Activated T-helper 2 cell treated with anti-CD3 and anti-CD28 coated beads, Interferon-gamma antibody, Interleukin-2, Interleukin-4, amounts not matched to agents 10 μg/mL and 5 μg/mL and 100 μg/mL, durations not matched to agents 14 hours and 24 hours and 36 hours (primary cell): ENCODE results near the gene RPS14. TPM values are rescaled to one million over a fixed set of nuclear protein-coding genes. Genes with fewer than 3 reads are reported as not detected.
"Not testable (repeated sequence)": the region's sequence is repeated elsewhere in the genome, so short reads cannot be mapped to it uniquely, and the experiment has no call there.

Experiments used
- DNase-seq: peaks from one replicate; pipeline ENCODE4 v3.0.0; 2021; ENCODE audit warnings: low spot score
- H3K27ac Mint-ChIP-seq: one replicate; pipeline ENCODE4 v1.8.0; 2021; ENCODE audit warnings: mixed read lengths
- H3K27me3 Mint-ChIP-seq: one replicate; pipeline ENCODE4 v1.8.0; 2021; ENCODE audit warnings: low read depth, mixed read lengths
- H3K36me3 Mint-ChIP-seq: one replicate; pipeline ENCODE4 v1.8.0; 2021; ENCODE audit warnings: low read depth, mixed read lengths
- H3K4me1 Mint-ChIP-seq: one replicate; pipeline ENCODE4 v1.8.0; 2021; ENCODE audit warnings: low read depth, mixed read lengths
- H3K4me3 Mint-ChIP-seq: one replicate; pipeline ENCODE4 v1.8.0; 2021; ENCODE audit warnings: low read depth, mild to moderate bottlenecking, moderate library complexity, mixed read lengths
- H3K9me3 Mint-ChIP-seq: one replicate; pipeline ENCODE4 v1.8.0; 2021; ENCODE audit warnings: mixed read lengths
- intact Hi-C: fragments of 100-400 bp; cut with micrococcal nuclease; formaldehyde crosslinking; loops from one replicate; pipeline ENCODE4 v1.15.1; 2023
- total RNA-seq: library from RNA; stranded (reverse); gene quantifications from 2 replicates; pipeline ENCODE4 v1.2.3, GENCODE V29; 2022

Gene RPS14
- total RNA-seq, 1 donor from 2014 or later, result 2,552 TPM

- Mint-ChIP-seq H3K4me3 (no peak overlapping the region), H3K9me3 (no peaks in the 10 kb centered on the region), H3K4me1 (peaks cover 6% of the 10 kb centered on the region), H3K27me3 (peaks cover 12% of the 10 kb centered on the region), H3K36me3 (no peaks in the 10 kb centered on the region), H3K27ac (no peak overlapping the region)
- DNase-seq, result no peak
- intact Hi-C loops, result no loop called here
Observed at GRCh38 chr5:150488519-150489359, 39.2 kb upstream of the RPS14 start.

DNA sequence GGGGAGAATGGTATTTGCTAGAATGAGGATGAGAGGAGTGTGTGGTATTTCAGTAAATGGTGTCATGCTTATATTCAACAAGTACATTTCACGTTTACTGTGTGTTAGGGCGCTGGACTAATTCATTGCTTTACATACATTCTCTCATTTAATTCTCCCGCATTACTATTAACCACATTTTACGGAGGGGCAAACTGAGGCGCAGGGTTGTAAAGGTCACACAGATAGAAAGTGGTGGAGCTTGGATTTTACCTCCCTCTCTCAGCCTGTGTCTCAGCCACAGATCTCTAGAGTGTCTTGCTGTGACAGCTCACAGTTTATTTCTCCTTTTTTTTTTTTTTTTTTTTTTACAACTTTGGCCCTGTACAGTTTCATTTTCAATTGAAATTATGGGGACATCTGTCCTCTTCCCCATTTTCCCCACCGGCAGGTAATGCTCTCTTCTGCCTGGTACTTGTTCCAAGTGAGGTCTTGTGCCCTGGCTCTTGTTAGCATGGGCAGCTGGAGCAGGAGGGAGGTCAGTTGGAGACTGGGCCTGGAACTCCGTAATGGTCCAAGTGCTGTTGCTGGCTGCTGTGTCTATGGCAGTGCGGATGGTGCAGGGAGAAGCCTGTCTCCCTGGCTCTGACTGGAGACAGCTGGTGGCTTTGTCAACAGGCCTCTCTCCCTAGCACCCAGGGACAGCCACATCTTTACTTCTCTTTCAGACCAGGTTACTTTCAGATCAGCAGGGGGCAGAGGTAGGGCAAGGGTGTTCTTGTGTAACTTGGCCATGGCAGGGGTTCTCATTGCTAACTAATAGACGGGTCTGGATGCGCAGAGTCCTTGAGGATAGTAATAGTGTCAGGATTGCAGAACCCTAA lies 37.9 kb upstream of the RPS14 start:
- H3K4me3 Mint-ChIP-seq, result peak overlapping the region; percentile 66
- no peaks in the 10 kb centered on the region for H3K9me3 Mint-ChIP-seq
- H3K4me1 Mint-ChIP-seq, result peaks cover 6% of the 10 kb centered on the region
- intact Hi-C loops, result no loop called here
- no peaks in the 10 kb centered on the region for H3K36me3 Mint-ChIP-seq
- peaks cover 15% of the 10 kb centered on the region for H3K27me3 Mint-ChIP-seq
- no peak for DNase-seq
- H3K27ac Mint-ChIP-seq, result no peak overlapping the region

DNA sequence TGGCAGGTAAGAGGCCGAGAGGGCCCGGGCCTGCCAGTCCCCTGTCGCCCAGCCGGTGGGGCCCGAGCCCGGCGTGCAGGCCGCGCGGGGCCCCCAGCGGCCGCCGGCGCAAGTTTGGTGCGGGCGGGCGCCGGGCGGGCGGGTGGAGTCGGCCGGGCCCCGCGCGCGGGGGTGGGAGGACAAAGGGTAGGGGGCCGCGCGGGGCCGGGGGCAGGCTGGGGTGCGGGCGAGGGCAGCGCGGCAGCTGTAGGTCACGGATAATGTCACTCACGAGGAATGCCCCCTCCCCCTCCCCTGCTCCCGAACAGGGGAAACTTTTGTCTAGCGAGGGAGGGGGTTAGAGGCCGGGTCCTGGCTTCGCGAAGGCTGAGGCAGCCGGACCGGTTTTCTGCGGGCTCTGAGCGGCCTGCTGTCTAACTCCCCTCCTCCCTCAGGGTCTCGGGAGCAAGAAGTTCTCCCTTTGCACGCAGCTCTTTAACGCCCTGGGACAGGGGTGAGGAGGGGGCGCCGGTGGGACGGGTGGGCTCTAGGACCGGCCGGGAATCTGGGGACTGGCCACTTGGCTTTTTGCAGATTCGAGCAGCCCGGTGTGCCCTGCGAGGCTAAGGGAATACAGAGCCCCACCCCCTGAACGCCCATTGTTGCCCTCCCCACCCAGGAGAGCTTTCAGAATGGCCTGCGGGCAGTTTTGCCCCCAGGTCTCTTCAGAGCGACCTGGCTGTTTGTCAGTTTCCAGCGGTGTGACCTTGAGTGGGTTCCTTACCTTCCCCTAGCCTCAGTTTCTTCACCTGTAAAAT lies 37.1 kb upstream of the RPS14 start:
- peaks cover 15% of the 10 kb centered on the region for H3K27me3 Mint-ChIP-seq
- no peaks in the 10 kb centered on the region for H3K9me3 Mint-ChIP-seq
- peaks cover 6% of the 10 kb centered on the region for H3K4me1 Mint-ChIP-seq
- no peak overlapping the region for H3K27ac Mint-ChIP-seq
- no peaks in the 10 kb centered on the region for H3K36me3 Mint-ChIP-seq
- peak; percentile 34 for DNase-seq
- intact Hi-C loops, result no loop called here
- H3K4me3 Mint-ChIP-seq, result peak overlapping the region; percentile 59

- DNase-seq, result peak; percentile 11
- H3K4me1 Mint-ChIP-seq, result peaks cover 6% of the 10 kb centered on the region
Observed at GRCh38 chr5:150485693-150486401, 36.3 kb upstream of the RPS14 start.

DNA sequence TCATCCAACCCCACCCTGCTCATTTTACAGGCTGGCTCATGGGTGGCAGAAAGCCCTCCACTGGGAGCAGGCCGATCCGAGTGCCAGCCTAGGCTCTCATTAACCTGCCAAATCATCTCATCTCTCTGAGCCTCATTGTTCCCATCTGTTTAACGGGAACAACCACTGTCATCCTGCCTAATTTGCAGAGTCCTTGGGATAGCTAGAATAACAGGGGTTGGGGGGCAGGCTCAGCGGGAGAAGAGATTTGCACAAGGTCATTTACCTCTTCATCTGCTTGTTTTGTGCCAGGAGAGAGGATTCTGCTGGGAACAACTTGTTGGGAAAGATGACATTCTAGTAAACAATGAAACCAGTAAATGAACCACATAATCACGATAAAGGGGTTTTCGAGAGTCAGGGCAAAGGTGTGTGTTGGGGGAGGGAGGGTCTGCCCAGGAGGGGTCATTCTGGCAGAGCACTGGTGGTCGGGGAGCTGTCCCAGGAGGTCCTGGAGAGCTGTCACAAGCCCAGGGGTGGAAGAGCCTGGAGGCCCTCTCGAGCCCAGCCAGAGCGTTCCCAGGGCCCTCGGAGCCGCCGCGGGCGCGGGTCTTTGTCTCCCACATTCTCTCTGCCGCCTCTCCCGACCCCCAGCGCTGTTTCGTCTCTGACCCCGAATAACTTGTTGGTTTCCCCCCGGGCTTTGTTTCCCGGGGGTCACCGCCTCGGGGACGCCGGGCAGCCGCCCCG lies 35.6 kb upstream of the RPS14 start:
- intact Hi-C loops, result no loop called here
- no peak for DNase-seq
- peaks cover 15% of the 10 kb centered on the region for H3K27me3 Mint-ChIP-seq
- no peaks in the 10 kb centered on the region for H3K9me3 Mint-ChIP-seq
- H3K4me3 Mint-ChIP-seq, result peak overlapping the region; percentile 66
- H3K4me1 Mint-ChIP-seq, result peaks cover 6% of the 10 kb centered on the region
- no peaks in the 10 kb centered on the region for H3K36me3 Mint-ChIP-seq
- H3K27ac Mint-ChIP-seq, result peak overlapping the region; percentile 9

More at GRCh38 chr5:150485693-150486401, 36.3 kb upstream of the RPS14 start:
- H3K27ac Mint-ChIP-seq, result no peak overlapping the region
- H3K4me3 Mint-ChIP-seq, result no peak overlapping the region
- no peaks in the 10 kb centered on the region for H3K36me3 Mint-ChIP-seq
- intact Hi-C loops, result no loop called here
- H3K27me3 Mint-ChIP-seq, result peaks cover 15% of the 10 kb centered on the region
- H3K9me3 Mint-ChIP-seq, result no peaks in the 10 kb centered on the region

DNA sequence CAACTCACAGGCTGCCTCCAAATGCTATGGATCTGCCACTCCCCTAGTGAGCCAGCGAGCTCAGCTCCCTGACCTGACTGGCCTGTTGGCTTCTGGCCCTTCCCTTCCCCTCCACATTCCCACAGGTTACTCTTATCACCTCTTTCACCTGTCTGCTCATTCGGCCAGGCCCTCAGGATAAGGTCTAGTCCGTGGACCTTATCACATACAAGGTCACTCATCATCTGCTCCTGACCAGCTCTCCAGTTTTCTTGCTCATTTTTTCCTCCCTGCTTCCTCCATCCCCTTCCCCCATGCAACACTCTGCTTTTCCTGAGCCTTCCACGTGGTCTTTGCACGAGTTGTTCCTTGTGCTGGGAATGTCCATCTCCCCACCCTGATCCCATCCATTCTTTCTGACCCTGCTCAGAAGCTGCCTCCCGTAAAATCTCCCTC lies 32.5 kb upstream of the RPS14 start:
- peaks cover 12% of the 10 kb centered on the region for H3K27me3 Mint-ChIP-seq
- no peaks in the 10 kb centered on the region for H3K9me3 Mint-ChIP-seq
- peaks cover 2% of the 10 kb centered on the region for H3K4me1 Mint-ChIP-seq
- H3K27ac Mint-ChIP-seq, result no peak overlapping the region
- H3K4me3 Mint-ChIP-seq, result no peak overlapping the region
- no peak for DNase-seq
- intact Hi-C loops, result no loop called here
- no peaks in the 10 kb centered on the region for H3K36me3 Mint-ChIP-seq

GRCh38 chr5:150481708-150481965 lies 32.1 kb upstream of the RPS14 start:
- Mint-ChIP-seq H3K36me3 (no peaks in the 10 kb centered on the region), H3K4me3 (no peak overlapping the region), H3K27me3 (peaks cover 11% of the 10 kb centered on the region), H3K27ac (no peak overlapping the region), H3K4me1 (peaks cover 2% of the 10 kb centered on the region), H3K9me3 (no peaks in the 10 kb centered on the region)
- no peak for DNase-seq
- intact Hi-C loops, result no loop called here

DNA sequence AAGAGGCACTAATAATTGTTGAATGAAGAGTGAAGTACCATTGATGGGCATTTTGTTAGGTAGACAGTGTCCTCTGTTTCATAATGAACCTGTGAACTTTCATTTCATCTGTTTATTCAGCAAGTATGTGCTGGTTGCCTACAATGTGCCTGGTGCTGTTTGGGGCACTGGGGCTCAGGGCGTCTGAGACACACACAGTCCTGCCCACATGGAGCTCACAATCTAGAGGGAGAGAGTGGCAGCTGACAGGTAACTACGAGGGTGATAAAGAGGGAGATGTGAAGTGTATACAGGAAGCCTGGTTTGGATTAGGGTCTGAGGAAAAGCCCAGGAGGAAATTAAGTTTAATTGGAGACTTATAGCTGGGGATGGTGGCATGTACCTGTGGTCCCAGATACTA lies 29.9 kb upstream of the RPS14 start:
- intact Hi-C loops, result no loop called here
- Mint-ChIP-seq H3K4me1 (no peaks in the 10 kb centered on the region), H3K27ac (no peak overlapping the region), H3K36me3 (no peaks in the 10 kb centered on the region), H3K27me3 (peaks cover 6% of the 10 kb centered on the region), H3K4me3 (no peak overlapping the region), H3K9me3 (no peaks in the 10 kb centered on the region)
- DNase-seq, result no peak

DNA sequence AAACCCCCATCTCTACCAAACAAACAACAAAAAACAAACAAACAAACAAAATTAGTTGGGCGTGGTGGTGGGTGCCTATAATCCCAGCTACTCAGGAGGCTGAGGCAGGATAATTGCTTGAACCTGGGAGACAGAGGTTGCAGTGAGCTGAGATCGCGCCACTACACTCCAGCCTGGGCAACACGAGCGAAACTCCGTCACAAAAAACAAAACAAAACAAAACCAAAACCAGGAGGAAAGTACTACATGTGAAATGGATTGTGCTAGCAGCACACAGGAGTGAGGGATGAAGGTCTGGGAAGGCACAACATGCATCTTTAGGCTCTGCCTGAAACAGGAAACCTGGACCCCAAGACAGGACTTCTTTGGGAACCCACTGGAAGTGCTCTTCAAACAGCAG lies 27.0 kb upstream of the RPS14 start:
- H3K4me3 Mint-ChIP-seq, H3K27ac Mint-ChIP-seq, intact Hi-C loops, H3K27me3 Mint-ChIP-seq, H3K36me3 Mint-ChIP-seq, H3K4me1 Mint-ChIP-seq, DNase-seq, H3K9me3 Mint-ChIP-seq: not testable (repeated sequence)

GRCh38 chr5:150473673-150474358 lies 24.3 kb upstream of the RPS14 start:
- H3K4me1 Mint-ChIP-seq, result no peaks in the 10 kb centered on the region
- no peaks in the 10 kb centered on the region for H3K36me3 Mint-ChIP-seq
- H3K27ac Mint-ChIP-seq, result no peak overlapping the region
- no peaks in the 10 kb centered on the region for H3K9me3 Mint-ChIP-seq
- no peaks in the 10 kb centered on the region for H3K27me3 Mint-ChIP-seq
- no peak for DNase-seq
- intact Hi-C loops, result no loop called here
- no peak overlapping the region for H3K4me3 Mint-ChIP-seq

- Mint-ChIP-seq H3K4me3 (no peak overlapping the region), H3K9me3 (no peaks in the 10 kb centered on the region), H3K4me1 (no peaks in the 10 kb centered on the region), H3K36me3 (no peaks in the 10 kb centered on the region), H3K27ac (no peak overlapping the region), H3K27me3 (no peaks in the 10 kb centered on the region)
- no peak for DNase-seq
- intact Hi-C loops, result no loop called here
Observed at GRCh38 chr5:150469718-150470469, 20.4 kb upstream of the RPS14 start.
